ENCODE results near the gene OTOA.
"Not testable (repeated sequence)": the region's sequence is repeated elsewhere in the genome, so short reads cannot be mapped to it uniquely, and the experiment has no call there.

OTOA gene

DNA sequence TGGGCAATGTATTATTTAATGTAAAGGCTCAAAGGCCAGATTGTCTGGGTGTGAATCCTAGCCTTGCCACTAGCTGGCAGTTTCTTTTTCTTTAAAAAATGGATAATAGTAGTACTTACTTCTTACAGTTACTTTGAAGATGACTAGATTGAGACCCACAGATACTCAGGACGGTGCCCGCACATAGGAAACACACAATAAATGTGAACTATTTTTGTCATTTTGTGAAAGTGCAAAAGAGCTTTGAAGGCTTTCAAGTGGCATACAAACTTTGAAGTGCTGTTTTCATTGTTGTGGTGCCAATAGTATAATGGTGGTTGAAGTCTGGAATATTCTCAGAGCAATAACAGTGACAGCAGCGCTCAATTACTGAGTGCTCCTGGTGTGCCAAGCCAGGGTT is 63.6 kb downstream of the OTOA start:
- DNase-seq = no peak

GRCh38 chr16:21731233-21731632 is 67.5 kb downstream of the OTOA start:
- DNase-seq = not testable (repeated sequence)

- DNase-seq = not testable (repeated sequence)
These were observed 76.9 kb downstream of the OTOA start for GRCh38 chr16:21740637-21741036.

DNA sequence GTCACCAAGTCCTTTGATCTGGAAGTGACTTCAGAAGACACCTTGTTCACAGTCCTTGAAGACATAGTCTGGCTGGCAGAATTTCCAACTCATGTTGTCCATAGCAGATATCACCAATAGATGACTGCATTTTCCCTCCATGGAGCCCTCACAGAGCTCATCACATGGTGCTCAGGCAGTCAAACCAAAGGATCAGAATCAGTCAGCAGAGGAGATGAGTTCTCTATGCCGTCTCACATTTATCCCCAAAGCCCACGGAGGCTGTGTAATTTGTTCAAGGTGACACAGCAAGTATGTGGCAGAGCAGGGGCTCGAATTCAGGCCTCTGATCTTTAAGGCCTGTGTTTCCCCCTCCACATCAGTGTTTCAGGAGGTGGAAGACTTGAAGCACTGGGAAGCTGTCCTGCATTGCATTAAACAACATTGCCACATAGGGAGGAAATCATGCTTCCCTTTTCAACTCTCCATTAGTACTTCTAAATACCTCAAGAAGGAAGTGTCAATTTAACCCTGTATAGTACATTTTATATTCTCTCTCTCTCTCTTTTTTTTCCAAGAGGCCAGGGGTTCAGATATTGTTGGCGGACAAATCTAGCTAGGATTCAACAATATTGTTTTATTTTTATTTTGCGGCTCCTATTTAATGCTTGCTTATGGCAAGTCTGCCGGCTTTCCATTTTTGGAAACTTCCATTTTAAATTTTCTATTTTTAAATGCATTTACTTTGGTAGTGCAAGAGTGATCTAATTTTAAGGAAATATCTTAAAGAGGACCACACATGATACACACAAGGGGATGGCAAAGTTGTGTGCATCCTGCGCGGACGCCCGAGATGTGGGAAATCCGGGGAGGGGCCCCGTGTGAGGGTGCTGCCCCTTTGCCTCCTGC is 92.7 kb downstream of the OTOA start:
- not testable (repeated sequence) for DNase-seq

DNA sequence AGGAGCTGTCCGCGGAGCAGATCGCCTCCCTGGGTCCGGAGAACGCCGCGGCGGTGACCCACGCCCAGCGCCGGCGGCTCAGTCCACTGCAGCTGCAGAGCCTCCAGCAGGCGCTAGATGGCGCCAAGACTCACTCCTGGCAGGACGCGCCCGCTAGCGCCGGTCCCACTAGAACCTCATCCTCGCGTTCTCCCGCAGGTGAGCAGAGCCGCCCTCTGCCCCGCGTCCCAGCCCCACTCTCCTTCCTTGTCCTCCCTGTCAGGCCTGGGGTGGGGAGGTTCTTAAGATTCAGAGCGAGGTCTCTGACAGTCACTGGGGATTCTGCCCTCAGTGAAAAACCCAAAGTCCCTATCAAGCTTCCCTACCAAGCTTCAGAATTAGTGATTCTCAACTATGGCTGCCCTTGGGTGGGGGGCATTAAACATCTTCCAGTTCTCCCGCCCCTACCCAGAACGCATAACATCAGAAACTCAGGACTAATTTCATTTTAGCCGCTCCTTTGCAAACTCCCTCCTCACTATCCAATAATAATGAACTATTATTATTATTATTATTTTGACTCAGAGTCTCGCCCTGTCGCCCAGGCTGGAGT is 93.4 kb downstream of the OTOA start:
- DNase-seq = not testable (repeated sequence)

DNA sequence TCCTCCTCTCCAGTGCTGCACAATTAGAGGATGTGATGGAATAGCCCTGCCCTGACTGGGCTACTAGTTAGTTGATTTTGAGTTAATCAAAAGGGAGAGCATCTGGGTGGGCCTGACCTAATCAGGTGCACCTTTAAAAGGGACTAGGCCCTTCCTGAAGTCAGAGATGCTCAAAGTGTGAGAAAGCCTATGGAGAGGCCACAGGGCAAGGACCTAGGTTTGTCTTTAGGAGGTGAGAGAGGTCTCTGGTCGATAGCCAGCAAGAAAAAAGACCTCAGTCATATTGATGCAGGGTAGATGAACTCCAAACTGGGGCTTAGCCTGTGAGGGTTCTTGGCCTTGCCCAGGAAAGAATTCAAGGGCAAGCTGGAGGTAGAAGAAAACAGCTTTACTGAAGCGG is 104.5 kb downstream of the OTOA start:
- DNase-seq = not testable (repeated sequence)

DNA sequence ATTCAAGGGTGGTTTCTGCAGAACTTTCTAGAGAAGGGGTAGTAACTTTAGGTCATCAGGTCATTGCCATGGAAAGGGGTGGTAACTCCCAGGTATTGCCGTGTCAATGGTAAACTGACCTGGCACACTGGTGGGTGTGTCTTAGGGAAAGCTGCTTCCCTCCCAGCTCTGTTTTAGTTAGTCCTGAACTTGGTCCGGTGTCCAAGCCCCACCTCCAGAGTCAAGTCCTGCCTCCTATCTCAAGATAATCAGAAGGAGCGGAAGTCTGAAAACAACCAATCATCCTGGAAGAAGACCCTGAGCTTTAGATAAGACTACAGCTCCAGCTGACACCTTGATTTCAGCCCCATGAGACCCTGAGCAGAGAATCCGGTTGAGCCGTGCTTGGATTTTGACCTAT is 105.0 kb downstream of the OTOA start:
- DNase-seq = not testable (repeated sequence)

- peak; percentile 12 to 62 for DNase-seq
These were observed 105.5 kb downstream of the OTOA start for GRCh38 chr16:21769284-21769683.

DNA sequence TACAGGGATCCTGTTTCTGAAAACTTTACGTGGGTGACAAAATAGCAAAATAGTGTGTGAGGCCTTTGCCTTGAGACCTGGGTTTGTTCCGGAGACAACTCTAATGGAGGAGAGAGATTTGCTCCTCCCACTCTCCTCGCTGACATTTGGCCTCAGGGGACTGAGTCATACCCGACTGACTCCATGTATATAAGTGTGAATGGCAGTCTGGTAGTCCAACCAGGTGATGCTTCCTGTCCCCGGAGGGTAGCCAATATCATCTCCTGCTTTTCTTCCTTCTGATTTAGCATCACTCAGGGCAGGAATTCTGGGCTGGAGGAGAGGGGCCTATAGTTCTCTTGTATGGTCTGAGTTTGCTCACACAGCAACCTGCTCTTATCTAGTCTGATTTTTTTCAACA is 106.8 kb downstream of the OTOA start:
- not testable (repeated sequence) for DNase-seq

DNA sequence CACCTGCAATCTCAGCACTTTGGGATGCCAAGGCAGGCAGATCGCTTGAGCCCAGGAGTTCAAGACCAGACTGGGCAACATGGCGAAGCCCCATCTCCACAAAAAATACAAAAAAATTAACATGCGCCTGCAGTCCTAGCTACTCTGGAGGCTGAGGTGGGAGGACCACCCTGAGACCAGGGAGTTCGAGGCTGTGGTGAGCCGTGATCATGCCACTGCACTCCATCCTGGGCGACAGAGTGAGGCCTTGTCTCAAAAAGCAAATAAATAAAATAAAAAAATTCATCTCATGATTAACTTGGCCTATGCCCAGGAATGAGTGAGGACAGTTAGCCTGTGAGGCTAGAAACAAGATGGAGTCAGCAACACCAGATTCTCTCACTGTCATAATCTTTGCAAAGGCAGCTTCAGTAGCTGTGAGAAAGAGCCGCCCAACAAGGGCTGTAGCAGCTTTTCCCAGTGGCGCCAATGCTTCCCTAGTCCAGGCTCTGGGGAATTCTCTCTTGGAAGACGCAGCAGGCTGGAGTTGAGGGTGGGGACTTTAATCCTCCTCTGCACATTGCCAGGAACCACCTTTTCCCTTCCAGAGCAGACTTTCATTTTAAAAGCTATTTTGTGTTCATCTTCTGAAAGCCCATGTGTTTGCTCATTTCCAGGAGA is 108.9 kb downstream of the OTOA start:
- not testable (repeated sequence) for DNase-seq

GRCh38 chr16:21773207-21773553 is 109.4 kb downstream of the OTOA start:
- not testable (repeated sequence) for DNase-seq

- not testable (repeated sequence) for DNase-seq
These were observed 116.8 kb downstream of the OTOA start for GRCh38 chr16:21780525-21780924.

DNA sequence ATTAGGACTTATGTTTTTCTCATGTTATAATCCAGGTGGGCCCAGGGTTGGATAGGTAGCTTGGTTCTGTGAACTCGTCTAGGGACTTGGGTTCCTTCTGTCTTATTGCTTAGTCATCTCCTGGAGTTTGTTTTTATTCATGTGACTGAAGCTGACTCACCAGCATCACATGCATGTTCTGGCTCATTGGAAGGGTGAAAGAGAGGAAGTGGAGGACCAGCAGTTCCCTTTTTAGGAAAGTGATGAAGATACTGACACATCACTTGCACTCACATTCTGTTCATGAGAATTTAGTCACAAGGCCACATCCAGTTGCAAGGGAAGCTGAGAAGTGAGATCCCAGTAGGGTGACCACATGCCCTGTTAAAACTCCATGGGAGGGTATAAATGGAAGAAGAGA is 126.7 kb downstream of the OTOA start:
- DNase-seq = not testable (repeated sequence)

DNA sequence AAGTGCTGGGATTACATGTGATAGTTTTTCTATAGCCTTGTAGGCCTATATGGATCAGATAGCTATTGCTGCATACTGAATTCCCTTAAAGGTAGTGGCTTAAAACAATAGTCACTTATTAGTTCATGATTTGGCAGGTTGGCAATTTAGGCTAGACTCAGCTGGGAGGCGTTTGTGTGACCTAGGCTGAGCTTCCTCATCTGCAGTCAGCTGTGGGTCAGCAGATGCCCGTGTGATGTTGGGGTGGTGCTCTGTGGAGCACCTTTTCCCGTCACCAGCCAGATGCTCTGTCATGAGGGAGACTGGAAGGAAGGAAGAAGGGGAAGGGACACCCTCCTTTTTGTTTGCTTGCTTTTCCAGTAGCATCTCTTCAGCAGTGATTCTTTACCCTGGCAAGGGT is 129.5 kb downstream of the OTOA start:
- DNase-seq = not testable (repeated sequence)

DNA sequence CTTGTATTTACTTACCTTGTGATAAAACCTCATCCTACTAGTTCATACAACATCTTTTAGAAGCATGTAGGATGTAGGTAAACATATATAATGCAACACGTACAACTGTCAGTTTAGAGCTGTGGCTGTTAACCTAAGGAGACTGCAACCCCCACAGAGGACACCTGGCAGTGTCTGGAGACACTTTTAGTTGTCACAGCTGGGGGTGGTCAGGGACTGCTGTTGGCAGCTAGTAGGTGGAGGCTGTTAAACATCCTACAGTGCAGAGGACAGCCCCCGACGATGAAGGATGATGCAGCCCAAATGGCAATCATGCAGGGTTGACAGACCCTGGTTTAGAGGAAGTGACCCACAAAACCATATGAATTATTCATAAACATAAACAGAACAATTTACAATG is 134.8 kb downstream of the OTOA start:
- not testable (repeated sequence) for DNase-seq

GRCh38 chr16:21801538-21802374 is 138.0 kb downstream of the OTOA start:
- peak in 1 of 2 experiments; percentile 14 for DNase-seq

DNA sequence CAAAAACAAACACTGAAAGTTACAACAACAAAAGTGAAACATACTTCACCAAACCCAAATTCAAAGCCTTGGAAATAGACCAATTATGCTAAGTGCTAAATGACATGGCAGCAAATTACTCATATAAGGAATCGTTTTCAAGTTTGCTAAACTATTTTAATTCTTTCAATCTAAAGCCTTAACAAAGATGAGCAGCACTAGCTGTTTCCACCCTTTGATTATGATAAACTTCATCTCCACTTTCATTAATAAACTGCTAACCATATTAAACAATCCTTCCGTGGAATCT is 138.6 kb downstream of the OTOA start:
- DNase-seq = not testable (repeated sequence)

All from SW 1271 (cell line).